ENCODE results near the gene SYT14. TPM values are rescaled to one million over a fixed set of nuclear protein-coding genes. Genes with fewer than 3 reads are reported as not detected.

SYT14 gene
- polyA plus RNA-seq, 1 donor from 2014 or later, result 21.9 TPM

- Histone ChIP-seq H4K20me1 (ENCODE audit: insufficient read depth) (no peaks in the 10 kb centered on the region), H3K36me3 (ENCODE audit: insufficient read depth, low read length) (no peaks in the 10 kb centered on the region), H3K27me3 (ENCODE audit: insufficient read depth, low read depth, low read length) (no peaks in the 10 kb centered on the region), H2AFZ (ENCODE audit: low read depth, low read length) (no peak overlapping the region), H3F3A (ENCODE audit: insufficient read depth, low read length, poor library complexity, severe bottlenecking) (no peaks in the 10 kb centered on the region), H3K9me3 (ENCODE audit: low read length) (peaks cover 3% of the 10 kb centered on the region), H3K4me3 (ENCODE audit: low read length) (no peak overlapping the region), H3K79me2 (replicated peaks; ENCODE audit: insufficient read depth, low read length) (no peaks in the 10 kb centered on the region), H3K27ac (ENCODE audit: low read length) (no peak overlapping the region), H3K4me2 (ENCODE audit: low read length) (no peak overlapping the region), H3K9me2 (ENCODE audit: insufficient read depth, low read length) (no peaks in the 10 kb centered on the region), H3K9ac (ENCODE audit: low read length) (no peak overlapping the region)
- TF ChIP-seq CTCF (IDR thresholded peaks at IDR 0.05; ENCODE audit: poor library complexity, severe bottlenecking) (no peak), EZH2 (IDR thresholded peaks at IDR 0.05; ENCODE audit: borderline replicate concordance, insufficient read depth, low read length, poor library complexity, severe bottlenecking) (no peak), MXI1 (conservative IDR thresholded peaks at IDR 0.05; ENCODE audit: poor library complexity, severe bottlenecking) (no peak), TAF1 (IDR thresholded peaks at IDR 0.05; ENCODE audit: low read depth) (no peak), RAD21 (conservative IDR thresholded peaks at IDR 0.05) (no peak), EP300 (conservative IDR thresholded peaks at IDR 0.05; ENCODE audit: poor library complexity, severe bottlenecking) (no peak), SMC3 (conservative IDR thresholded peaks at IDR 0.05; ENCODE audit: poor library complexity) (no peak), POLR2AphosphoS5 (IDR thresholded peaks at IDR 0.05) (no peak)
- TF ChIP-seq, protein P1, sequence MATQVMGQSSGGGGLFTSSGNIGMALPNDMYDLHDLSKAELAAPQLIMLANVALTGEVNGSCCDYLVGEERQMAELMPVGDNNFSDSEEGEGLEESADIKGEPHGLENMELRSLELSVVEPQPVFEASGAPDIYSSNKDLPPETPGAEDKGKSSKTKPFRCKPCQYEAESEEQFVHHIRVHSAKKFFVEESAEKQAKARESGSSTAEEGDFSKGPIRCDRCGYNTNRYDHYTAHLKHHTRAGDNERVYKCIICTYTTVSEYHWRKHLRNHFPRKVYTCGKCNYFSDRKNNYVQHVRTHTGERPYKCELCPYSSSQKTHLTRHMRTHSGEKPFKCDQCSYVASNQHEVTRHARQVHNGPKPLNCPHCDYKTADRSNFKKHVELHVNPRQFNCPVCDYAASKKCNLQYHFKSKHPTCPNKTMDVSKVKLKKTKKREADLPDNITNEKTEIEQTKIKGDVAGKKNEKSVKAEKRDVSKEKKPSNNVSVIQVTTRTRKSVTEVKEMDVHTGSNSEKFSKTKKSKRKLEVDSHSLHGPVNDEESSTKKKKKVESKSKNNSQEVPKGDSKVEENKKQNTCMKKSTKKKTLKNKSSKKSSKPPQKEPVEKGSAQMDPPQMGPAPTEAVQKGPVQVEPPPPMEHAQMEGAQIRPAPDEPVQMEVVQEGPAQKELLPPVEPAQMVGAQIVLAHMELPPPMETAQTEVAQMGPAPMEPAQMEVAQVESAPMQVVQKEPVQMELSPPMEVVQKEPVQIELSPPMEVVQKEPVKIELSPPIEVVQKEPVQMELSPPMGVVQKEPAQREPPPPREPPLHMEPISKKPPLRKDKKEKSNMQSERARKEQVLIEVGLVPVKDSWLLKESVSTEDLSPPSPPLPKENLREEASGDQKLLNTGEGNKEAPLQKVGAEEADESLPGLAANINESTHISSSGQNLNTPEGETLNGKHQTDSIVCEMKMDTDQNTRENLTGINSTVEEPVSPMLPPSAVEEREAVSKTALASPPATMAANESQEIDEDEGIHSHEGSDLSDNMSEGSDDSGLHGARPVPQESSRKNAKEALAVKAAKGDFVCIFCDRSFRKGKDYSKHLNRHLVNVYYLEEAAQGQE (IDR thresholded peaks at IDR 0.05; ENCODE audit: borderline replicate concordance), result no peak
These were observed 147.3 kb downstream of the SYT14 start for GRCh38 chr1:210085359-210085758.

GRCh38 chr1:210087058-210087457 lies 149.0 kb downstream of the SYT14 start:
- H3F3A ChIP-seq (ENCODE audit: insufficient read depth, low read length, poor library complexity, severe bottlenecking), result no peaks in the 10 kb centered on the region
- no peaks in the 10 kb centered on the region for H3K27me3 ChIP-seq (ENCODE audit: insufficient read depth, low read depth, low read length)
- no peaks in the 10 kb centered on the region for H3K79me2 ChIP-seq (replicated peaks; ENCODE audit: insufficient read depth, low read length)
- H2AFZ ChIP-seq (ENCODE audit: low read depth, low read length), result no peak overlapping the region
- no peaks in the 10 kb centered on the region for H3K36me3 ChIP-seq (ENCODE audit: insufficient read depth, low read length)
- no peak overlapping the region for H3K4me3 ChIP-seq (ENCODE audit: low read length)
- H3K27ac ChIP-seq (ENCODE audit: low read length), result no peak overlapping the region
- H3K9me2 ChIP-seq (ENCODE audit: insufficient read depth, low read length), result no peaks in the 10 kb centered on the region
- no peak overlapping the region for H3K9ac ChIP-seq (ENCODE audit: low read length)
- no peaks in the 10 kb centered on the region for H4K20me1 ChIP-seq (ENCODE audit: insufficient read depth)
- no peak for TF ChIP-seq MXI1 (conservative IDR thresholded peaks at IDR 0.05; ENCODE audit: poor library complexity, severe bottlenecking)
- no peak for TF ChIP-seq POLR2AphosphoS5 (IDR thresholded peaks at IDR 0.05)
- no peak for TF ChIP-seq EP300 (conservative IDR thresholded peaks at IDR 0.05; ENCODE audit: poor library complexity, severe bottlenecking)
- no peak for TF ChIP-seq CTCF (IDR thresholded peaks at IDR 0.05; ENCODE audit: poor library complexity, severe bottlenecking)
- TF ChIP-seq SMC3 (conservative IDR thresholded peaks at IDR 0.05; ENCODE audit: poor library complexity), result no peak
- TF ChIP-seq, protein P1 (IDR thresholded peaks at IDR 0.05; ENCODE audit: borderline replicate concordance), result no peak
- TF ChIP-seq TAF1 (IDR thresholded peaks at IDR 0.05; ENCODE audit: low read depth), result no peak
- TF ChIP-seq RAD21 (conservative IDR thresholded peaks at IDR 0.05), result no peak
- no peak for TF ChIP-seq EZH2 (IDR thresholded peaks at IDR 0.05; ENCODE audit: borderline replicate concordance, insufficient read depth, low read length, poor library complexity, severe bottlenecking)
- no peak overlapping the region for H3K4me2 ChIP-seq (ENCODE audit: low read length)
- peaks cover 3% of the 10 kb centered on the region for H3K9me3 ChIP-seq (ENCODE audit: low read length)

Data from neural cell (in vitro differentiated cells).